GM18909 (cell line): ENCODE measurements around the gene KCNC1.

Source experiments
- ATAC-seq: cut with Tn5 transposase; IDR thresholded peaks from one replicate; pipeline ENCODE4 v1.9.1; 2021; ENCODE audit warnings: mild to moderate bottlenecking; ENCODE audit not compliant: unreplicated experiment, poor library complexity

KCNC1 gene

DNA sequence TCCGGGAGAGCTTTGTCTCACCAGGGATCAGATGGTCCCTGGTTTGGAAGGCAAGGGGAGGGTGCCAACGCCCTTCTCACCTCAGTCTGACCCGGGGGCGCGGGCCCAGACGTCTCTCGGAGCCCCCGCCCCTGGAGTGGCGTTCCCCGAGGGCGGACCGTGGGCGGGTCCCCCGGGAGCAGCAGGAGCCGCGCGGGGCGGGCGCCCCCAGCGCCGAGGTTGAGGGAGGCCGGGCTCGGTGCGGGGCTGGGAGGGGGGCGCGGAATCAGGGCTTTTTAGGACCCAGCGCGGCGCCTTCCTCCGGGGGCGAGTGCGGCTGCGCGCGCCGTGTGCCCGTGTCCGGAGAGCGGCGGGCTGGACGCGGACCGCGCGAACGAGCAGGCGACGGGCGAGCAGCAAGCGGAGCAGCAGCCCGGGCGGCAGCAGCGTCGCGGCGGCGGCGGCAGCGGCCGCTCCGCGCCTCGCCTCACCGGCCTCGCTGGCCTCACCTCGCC is at the start of gene KCNC1:
TSS of gene KCNC1 (plus strand) at position 364 of the 494 bp plus-strand sequence. CDS start 1,222 bp downstream, outside the sequence.
- ATAC-seq, result no peak

DNA sequence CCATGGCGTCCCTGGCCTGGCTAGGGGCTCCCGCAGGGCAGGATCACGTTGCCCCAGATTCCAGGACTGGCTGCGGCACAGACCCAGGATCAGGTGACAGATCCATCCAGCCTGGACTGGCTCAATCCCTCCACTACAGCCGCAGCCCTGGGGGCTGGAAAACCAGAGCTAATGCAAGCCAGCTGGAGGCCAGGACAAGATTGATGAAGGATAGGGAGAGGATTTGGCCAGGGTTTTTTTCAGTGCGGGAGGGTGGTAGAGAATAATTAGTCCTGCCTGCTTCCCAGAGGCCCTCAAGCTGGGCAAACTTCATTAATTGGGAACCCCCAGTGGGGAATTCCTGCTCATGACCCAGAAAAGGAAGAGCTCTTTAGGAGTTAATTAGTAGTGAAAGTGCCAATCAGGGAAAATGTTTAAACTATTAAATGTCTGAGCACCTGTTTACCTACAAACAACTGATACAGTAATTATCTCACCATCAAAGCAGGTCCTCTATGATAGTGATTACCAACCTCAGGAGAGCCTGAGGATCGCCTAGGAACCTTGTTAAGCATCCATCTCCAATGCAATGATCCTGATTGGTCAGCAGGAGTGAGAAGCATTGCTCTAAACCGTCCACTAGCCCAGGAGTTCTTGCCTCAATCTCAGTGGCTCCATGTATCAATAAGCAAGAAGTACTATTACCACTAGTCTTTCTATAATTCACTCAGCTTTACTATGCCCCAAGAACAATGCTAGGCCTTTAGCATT is 48.2 kb upstream of the KCNC1 start:
- no peak for ATAC-seq

DNA sequence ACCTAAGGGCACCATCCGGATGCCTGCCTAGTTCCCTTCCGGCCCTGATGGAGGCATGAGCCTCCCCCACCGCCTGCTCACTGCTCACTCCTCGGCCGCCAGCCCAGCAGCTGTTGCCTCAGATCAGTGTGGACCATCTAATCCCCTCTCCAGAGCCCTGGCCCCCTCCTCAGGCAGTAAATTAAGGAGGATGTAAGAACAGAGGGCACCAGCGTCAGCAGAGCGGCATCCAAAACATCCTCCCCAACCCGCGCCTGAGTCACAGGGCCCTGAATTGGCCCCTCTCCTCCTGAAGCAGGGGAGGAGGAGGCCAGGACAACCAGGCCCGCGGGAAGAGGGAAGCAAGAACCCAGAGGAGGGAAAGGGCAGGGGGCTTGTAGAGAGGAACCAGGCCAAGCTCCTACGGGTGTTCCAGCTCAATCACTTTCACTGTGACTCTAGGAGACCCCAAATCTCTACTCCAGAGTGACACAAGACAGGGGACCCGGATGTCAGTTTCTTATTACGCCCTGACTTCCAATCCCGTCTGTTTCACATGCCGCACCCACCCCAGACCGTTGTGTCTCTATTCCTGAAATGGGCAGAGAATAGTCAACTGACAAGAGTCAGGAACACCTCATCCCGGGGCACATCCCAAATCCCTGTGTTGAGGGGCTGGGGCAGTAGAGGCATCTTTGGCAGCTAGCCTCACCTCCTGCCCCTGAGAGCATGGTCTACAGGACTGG is 46.5 kb upstream of the KCNC1 start:
- no peak for ATAC-seq

DNA sequence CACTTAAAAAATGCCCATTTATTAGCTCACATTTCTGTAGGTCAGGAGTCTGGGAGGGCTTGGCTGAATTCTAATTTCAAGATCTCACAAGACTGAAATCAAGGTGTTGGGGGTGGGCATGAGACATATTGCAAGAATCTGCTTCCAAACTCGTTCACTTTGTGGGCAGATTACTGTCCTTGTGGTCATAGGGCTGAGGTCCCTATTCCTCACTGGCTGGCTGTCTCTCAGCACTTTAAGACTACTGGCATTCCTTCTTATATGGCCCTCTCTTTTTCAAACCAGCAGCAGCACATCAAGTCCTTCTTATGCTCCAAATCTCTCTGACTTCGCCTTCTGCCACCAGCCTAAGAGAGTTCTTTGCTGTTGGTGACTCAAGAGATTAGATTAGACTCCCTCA is 43.0 kb upstream of the KCNC1 start:
- no peak for ATAC-seq

DNA sequence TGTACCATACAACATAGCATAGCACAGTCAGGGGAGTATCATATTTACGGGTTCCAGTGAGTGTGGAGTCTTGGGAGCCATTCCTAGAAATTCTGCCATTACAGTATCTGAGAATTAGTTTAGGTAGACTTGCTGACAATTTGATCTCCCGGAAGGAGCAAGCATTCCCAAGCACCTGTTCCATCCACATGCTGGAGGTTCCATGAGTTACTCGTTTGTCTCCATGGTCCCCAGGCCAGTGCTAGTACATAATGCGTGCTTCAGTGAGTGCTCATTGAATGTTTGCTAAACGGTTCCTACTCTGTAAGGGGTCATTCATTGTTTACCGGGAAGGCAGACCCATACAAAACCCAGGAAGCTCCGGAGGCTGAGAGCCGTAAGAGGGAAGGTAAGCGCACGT is 42.6 kb upstream of the KCNC1 start:
- no peak for ATAC-seq

DNA sequence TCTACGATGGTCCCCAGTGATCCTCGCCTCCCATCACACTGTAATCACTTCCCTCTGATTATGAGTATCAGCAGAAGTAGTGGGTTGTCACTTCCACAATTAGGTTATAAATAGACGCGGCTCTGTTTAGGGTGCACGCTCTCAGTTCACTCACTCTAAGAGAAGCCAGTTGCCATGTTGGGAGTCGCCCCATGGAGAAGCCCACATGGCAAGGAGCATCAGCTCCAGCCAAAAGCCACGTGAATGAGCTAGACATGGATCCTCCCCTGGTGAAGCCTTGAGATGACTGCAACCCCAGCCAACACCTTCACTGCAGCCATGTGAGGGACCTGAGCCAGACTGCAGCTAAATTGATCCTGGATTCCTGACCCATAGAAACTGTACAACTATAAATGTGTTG is 41.6 kb upstream of the KCNC1 start:
- no peak for ATAC-seq

DNA sequence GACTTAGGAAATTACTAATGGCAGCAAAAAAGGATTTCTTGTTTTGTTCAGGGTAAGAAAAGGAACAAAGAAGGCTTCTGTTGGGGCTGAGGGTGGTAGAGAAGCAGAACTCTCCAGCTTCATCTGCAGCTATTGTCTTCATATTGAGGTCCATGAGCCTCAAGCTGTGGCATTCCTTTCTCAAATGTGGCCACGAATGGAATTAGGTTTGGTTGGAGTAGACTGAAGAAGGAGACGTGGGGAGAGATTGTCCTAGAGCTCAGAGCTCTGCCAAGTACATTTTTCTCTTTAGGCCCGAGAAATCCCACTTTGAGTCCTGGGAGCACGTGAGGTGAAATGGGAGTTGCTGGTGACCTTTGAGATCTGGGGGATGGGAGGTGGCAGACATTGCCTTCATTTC is 41.0 kb upstream of the KCNC1 start:
- no peak for ATAC-seq

DNA sequence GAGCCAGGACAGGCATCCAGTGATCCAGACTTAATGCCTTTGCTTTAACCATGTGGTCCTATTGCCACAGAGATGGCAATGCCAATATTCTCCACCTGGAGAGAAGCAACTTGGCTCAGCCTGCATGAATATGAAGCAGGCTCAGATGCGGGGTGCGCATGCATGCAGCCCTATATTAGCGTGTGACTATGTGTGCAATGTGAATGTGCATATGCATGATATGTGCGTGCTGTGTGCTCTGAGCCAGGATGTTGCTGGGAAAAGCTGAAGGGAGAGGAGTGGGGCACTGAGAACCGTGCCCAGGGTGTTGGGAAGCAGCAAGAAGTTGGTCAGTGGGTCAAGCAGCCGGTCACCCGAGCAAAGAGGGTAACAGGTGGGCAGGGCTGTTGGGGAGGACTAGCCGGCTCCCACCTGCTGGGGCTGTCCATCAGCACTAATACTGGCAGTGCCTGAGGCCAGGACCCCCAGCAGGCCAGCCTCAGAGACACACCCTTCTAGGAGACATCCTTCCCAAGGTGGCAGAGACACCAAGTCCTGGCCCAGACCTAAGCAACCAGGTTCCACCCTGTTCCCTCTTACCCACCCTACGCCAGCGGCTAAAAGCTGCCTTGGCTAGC is 40.0 kb upstream of the KCNC1 start:
- ATAC-seq, result no peak

DNA sequence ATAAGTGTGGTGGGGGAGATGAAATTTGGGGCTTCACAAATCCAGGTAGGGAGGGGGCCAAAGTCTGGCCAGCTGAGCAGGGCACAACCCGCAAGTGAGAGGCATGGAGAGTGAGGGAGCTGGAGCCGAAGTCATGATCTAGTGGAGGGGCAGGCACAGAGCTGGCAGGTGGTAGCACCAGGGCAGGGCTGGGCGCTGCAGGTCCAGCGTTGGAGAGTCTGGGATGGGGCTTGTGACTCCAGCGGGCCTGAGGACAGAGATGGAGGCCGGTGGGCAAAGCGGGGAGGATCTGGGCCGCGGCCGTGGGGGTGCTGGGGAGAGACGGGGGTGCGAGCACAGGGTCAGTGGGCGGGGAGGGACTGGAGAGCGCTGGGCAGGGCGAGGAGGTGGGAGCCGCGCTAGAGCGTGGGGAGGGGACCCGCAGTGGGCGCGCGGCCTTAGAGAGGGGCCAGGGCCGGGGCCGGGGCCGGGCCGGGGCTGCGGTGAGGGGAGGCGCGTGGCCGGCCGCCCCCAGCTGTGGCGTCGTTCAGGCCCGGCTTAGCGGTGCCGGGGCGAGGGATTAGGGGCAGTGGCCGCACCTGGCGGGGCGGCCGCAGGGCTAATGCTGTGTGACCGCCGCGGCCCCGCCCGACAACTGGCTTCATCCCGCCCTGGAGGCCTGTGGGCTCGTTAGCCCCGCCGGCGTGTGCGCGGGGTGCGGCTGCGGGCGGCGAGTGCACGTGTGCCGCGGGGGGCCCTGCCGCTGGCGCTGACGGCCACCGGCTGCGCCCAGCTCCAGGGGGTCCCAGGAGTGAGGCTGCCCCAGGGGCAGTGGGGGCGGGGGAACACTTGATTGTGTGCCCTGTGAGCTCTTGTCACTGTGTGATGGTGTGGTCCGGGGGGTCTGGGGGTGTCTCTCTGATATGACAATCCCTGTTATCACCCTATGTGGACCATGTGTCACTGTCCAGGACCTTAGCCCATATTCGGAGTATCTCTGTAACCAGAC is 38.8 kb upstream of the KCNC1 start:
- ATAC-seq, result no peak

DNA sequence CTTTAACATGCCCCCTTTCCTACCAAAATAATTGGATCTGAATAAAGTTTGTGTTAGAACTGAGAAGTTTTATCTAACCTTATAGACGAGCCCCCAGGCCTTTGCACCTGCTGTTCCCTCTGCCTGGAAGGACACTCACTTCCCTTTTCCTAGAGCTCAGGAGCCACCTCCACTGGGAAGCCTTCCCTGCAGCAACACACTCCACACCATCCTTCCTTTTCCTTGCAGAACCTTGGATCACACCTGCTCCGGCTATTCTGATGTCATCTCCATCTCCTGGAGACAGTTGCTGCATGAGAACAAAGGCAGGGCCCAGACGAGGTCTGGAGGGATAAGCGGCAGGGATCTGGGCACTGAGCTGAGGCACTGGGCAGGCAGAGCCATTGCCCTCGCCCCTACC is 37.8 kb upstream of the KCNC1 start:
- ATAC-seq, result no peak

DNA sequence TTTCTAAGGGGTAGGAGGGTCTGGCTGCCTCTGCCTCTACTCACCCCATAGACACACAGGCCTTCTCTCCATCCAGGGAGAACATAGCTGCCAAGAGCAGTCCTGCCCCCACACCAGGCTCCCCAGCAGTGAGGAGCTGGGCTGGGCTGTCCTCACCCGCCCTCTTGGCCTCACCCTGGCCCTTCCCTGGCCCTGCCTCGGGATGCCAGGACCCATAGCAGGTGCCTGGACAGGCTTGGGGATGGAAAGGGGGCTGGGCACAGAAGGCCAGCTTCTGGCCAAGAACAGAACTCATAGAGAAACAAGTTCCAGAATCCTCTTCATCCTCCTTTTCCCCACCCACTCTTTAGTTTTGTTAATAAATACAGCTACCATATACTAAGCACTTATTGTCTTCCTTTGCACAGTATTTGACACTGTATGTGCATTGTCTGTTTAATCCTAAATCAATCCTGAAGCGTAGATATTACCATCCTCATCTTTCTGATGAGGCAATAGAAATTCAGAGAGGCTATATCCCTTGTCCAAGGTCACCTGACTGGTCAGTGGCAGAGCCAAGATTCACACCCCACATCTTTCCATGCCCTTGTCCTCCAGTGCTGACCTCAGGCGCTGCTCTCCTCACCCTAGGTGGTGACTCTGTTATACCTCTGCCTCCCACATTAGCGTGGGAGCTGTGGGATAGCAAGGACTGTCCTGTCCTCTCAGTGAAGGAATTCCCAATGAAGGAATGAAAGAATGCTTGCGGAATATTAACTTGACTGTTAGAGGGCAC is 37.2 kb upstream of the KCNC1 start:
- ATAC-seq, result no peak

DNA sequence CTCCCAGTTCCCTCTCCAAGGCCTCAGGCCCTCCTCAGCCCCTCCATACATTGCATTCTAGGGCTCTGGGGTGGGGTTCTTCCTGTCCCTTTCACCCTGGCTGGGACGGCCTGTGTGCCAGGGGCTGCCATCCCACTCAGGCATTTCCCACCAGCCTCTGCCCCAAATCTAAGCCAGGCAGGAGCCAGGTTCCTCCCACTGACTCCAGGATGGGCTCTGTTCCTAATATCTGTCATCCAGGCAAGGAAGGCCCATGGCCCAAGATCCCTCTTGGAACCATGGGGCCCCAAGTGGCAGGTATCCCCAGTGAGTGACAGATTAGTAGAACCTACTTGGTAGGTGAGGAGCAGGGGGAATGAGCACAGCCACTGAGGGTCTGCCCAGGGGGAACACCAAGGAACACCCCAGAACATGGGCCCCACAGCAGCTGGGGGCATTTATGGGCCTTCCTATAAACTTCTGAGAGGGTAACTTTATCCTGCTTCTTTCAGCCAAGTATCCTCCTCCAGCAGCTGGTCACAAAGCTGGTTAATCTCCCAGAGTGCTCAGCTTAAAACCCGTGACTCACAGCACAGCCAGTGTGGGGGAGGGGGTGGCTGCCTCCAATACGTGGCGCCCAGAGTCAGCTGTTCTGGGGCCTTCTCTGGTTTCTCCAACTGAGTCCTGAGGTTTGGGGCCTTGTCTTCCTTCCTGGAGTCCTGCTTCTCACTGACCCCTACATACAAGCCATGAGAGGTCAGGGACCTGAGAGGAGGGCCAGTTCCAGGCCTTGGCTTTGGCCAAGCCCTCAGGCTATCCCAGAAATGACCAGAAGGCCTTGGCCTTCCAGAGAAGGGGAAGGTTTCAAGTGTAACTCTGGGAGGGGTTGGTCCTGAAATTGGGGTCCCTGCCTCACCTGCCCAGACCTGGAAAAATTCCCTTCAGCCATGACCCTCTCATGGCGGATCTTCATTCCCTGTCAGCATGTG is 35.1 kb upstream of the KCNC1 start:
- ATAC-seq, result no peak

DNA sequence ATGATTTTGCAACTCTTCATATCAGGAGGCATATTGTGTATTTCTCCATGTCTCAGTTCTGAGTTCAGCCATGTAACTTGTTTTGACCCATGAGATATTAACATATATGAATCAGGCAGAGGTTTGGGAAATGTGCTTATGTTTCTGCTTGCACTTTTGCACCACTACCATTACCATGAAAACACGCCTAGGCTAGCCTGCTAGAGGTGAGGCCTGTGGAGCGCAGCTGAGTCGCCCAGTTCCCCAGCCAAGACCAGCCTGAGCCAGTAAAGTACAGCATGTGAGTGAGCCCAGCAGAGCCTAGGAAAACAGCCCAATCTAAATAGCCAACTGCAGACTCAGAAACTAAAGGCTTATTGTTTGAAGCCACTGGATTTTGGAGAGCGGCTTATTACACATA is 33.6 kb upstream of the KCNC1 start:
- ATAC-seq, result no peak

DNA sequence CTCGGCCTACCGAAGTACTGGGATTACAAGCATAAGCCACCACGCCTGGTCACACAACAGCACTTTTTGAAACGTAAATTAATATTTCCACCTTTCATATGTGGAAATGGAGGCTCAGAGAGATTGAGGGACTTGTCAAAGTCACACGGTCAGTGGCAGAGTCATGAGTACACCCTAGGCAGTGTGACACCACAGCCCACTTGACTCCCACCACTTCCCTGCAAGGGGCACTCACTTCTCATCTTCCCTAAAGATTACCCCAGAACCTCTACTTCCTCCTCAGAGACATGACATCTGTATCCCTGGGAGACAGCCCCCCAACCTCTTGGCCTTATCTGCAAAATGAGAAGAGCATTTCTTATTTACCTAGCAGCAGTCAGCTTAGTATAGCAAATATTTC is 31.7 kb upstream of the KCNC1 start:
- no peak for ATAC-seq

DNA sequence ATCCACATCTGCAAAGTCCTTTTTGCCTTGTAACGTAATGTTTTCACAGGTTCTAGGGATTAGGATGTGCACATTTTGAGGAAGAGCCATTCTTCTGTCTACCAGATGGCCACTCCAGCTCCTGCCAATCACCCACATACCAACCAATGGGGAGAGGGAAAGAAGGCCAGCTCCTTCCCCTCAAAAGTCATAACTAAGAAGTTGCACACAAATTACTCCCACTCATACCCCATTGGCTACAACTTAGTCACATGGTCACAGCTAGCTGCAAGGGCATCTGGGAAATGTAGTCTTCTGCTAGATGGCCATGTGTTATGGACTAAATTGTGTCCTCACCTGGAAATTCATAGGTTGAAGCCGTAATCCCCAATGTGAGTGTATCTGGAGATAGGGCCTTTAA is 30.6 kb upstream of the KCNC1 start:
- peak; percentile 47 for ATAC-seq

DNA sequence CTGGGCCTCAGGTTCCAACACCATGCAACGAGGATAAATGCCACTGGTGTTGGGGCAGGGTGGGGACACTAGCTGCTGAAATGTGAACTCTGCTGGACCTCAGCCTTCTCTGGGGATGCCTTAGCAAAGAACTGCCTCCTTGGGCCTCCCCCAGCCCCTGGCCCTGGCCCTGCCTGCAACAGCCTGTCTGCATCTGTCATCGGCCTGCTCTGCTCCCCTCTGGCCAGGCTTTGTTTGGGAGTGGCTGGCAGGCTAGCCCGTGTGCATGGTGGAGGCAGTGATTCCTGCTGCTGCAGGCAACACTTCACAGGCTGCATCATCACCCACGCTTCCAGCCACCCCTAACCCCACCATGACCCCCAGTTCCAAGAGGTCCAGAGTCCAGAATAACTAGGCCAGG is 26.8 kb upstream of the KCNC1 start:
- ATAC-seq, result no peak

DNA sequence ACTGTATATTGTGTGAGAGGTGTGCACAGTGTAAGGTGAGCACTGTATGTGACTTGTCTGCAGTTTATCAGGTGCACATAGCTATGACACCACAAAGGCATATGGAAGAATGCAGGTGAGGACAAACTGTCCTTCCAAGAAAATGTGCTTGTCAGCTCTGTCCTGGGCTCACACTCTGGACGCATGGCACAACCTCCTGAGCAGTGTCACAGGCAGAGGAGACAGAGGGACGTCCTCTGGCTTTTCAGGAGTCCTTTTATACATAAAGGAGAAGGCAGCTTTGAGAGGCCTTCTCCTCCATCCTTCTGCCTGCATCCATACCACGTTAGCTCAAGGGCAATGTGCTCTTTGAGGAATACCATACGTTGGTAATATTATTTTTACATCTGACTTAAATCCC is 22.7 kb upstream of the KCNC1 start:
- ATAC-seq, result no peak

DNA sequence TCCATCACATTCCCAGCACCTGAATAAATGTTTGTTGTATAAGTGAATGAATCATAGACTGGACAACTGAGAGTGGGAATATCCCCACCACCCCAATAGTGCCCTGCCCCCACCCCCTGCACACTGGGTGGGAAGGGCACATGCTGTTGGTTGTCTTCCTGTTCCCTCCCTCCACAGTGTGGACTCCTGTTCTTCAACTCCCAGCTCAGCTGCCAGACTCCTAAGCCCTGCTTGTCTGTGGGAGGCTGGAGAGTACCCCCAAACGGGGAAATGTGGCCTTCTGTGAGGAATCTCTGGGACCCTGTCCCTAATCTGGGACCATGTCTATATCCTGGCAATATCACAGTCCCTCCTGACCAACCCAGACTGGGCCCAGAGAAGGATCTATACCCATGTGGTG is 20.7 kb upstream of the KCNC1 start:
- no peak for ATAC-seq
